Glomerular endothelial cell (primary cell): ENCODE data around the gene KRT77. TPM values are rescaled to one million over a fixed set of nuclear protein-coding genes. Genes with fewer than 3 reads are reported as not detected.

Source experiments
- DNase-seq: peaks from one replicate; pipeline ENCODE4 v3.0.0-alpha.2; 2011; ENCODE audit warnings: low read depth, low spot score; ENCODE audit errors: extremely low read depth
- total RNA-seq: library from RNA; depleted of rRNA; stranded (reverse); fragments of >200 nt; gene quantifications from 2 replicates; pipeline ENCODE4 v1.2.3, GENCODE V29; 2015

KRT77 gene
- total RNA-seq, 1 donor from 2014 or later = not detected

DNA sequence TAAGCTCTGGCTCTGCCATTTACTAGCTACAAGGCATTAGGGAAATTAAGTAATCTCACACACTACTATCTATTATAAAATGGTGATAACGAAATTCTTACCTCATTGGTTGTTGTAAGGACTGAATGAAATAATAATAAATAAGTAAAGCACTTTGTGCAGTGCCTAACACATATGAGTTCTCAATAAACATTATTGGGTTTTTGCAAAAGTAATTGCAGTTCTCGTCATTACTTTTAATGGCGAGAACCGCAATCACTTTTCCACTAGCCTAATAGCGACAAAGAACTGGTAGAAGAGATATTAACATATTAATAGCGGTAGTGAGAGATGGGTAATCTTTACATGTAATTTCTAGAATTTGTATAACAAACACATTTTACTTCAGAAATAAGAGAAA, 9.2 kb downstream of the KRT77 start:
- DNase-seq = no peak

GRCh38 chr12:52693261-52693660, 10.1 kb downstream of the KRT77 start:
- DNase-seq = no peak

DNA sequence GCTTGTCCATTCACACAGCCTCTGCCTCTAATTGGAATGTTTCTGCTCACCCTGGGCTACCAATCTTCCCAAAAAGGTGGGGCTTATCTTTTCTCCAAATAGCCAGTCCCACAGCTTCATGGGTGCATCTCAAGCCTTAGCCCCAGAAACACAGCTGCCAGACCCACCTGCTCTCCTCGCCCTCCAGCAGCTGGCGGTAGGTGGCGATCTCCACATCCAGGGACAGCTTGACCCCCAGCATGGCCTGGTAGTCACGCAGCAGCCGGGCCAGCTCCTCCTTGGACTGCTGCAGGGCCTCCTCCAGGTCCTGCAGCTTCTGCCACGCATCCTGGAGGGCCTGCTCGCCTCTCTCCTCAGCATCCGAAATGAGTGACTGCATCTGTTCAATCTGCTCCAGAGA, 11.1 kb downstream of the KRT77 start:
- DNase-seq = no peak

- no peak for DNase-seq
Measured at GRCh38 chr12:52691841-52692150, 11.5 kb downstream of the KRT77 start.

- DNase-seq = no peak
Measured at GRCh38 chr12:52691076-52691840, 12.1 kb downstream of the KRT77 start.

- no peak for DNase-seq
Measured at GRCh38 chr12:52690351-52691075, 12.8 kb downstream of the KRT77 start.

- DNase-seq = no peak
Measured at GRCh38 chr12:52689936-52690335, 13.4 kb downstream of the KRT77 start.

DNA sequence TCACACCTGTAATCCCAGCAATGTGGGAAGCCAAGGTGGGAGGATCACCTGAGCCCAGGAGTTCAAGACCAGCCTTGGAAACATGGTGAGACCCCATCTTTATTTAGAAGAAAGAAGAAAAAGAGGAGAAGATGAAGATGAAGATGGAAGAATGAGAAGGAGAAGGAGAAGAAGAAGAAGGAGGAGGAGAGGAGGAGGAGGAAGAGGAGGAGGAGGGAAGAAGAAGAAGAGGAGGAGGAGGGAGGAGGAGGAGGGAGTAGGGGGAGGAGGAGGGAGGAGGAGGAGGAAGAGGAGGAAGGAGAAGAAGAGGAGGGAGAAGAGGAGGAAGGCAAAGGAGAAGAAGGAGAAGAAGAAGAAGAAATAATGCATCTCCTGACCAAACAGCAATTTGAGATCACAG, 14.1 kb downstream of the KRT77 start:
- no peak for DNase-seq

DNA sequence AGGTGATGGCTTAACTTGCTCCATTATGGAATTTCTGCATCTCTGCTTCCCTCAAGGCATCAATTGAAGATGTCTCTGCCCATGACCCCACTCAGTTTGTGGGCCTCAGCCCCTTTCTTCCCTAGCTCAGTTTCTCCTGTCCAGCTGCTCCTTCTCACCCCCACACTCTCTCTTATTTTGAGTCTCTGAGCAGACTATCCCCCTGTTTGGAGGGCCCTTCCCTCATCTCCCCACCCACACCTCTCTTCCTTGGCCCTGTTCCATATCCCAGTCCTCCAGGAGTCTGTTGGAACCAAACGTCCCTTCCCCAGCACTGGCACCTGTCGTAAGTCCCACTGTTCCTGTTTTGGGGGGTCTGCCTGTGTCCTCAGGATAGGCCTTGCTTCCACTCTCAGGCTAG, 14.8 kb downstream of the KRT77 start:
- no peak for DNase-seq

DNA sequence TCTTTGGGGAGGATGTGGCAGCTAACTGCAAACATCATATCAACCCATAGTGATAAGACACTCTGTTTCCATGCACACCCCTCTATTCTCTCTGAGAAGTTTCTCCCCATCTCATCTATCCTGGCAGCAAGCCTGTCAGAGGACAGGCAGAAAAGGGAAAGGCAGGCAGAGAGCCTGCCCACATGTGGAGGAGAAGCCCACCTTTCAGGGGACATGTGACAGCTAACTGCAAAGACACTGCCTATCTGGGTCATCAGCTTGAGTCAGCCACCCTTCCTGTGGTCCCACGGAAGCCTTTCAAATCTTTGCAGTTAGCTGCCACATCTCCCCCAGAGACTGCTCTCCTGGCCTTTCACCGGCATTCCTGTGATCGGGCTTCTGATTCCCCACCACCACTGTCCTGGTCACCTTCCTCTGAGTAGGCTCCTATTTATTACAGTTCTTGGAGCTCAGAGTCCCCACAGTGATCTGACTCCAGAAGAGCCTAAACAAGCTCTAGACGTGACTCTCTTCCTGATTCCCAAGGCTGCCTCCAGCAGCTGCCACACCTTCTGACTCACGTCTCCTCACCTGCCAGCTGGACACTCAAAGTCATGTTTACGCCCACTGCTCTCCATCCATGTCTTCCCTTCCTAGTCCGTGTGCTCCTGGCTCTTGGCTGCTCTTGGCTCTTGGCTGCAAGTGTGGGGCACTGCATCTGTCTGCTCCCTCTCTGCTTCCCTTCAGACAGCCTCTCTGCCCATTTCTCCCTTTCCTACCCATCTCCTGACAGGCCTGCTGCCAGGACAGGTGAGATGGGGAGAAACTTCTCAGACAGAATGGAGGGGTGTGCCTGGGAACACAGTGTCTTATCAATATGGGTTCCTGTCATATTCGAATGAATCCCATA, 15.6 kb downstream of the KRT77 start:
- DNase-seq = no peak

GRCh38 chr12:52686756-52687487, 16.4 kb downstream of the KRT77 start:
- no peak for DNase-seq

DNA sequence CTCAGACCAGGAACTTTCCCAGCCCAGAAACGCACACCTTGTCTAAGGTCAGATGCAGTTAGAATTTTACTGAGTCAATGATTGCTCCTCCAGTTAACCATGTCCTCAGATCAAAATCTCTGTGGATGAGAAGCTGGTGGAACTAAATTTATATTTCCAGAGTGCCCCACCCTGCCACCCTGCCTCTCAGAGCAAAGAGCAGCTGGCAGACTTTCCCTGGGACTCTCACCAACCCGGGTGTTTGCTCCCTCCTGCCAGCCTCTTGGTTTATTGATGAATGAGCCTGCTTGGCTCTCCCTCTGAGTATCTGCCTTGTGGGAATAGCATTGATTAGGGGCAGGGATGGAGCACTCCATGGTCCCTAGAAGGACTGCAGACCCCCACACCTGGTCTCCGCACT, 17.3 kb downstream of the KRT77 start:
- DNase-seq = no peak

GRCh38 chr12:52685406-52685890, 17.9 kb downstream of the KRT77 start:
- no peak for DNase-seq

GRCh38 chr12:52684431-52684830, 18.9 kb downstream of the KRT77 start:
- DNase-seq = no peak

DNA sequence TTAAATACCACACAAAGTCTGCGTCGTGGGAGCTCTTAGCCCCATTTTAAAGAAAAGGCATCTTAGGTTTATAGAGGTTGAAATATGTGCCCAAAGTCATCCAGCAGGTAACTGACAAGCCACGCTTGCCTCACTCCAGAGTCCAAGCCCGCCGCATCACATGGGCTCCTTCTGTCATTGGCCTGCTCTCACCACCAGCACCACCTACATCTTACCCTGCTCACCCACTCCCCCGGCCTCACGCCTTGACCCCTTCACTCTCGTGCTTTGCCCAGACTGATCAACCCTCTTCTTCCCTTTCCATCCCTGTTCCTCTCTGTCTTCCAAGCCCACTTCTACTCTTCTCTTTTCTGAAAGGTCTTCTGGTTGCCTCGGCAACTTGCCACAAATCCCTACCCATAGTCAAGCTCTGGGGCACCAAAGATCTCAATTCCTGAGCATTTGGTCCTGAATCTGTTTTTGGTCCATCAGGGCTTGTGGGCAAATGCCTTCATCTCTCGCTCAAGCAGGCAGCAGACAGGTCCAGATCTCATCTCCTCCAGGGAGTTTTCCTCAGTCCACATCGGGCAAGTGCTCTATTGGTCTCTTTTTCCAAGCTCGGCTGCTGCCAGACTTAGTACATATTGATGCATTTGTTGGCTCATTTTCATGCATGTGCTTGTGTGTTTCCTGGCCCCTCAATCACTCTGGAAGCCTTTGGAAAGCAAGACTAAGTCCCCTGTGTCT, 19.6 kb downstream of the KRT77 start:
- DNase-seq = no peak

DNA sequence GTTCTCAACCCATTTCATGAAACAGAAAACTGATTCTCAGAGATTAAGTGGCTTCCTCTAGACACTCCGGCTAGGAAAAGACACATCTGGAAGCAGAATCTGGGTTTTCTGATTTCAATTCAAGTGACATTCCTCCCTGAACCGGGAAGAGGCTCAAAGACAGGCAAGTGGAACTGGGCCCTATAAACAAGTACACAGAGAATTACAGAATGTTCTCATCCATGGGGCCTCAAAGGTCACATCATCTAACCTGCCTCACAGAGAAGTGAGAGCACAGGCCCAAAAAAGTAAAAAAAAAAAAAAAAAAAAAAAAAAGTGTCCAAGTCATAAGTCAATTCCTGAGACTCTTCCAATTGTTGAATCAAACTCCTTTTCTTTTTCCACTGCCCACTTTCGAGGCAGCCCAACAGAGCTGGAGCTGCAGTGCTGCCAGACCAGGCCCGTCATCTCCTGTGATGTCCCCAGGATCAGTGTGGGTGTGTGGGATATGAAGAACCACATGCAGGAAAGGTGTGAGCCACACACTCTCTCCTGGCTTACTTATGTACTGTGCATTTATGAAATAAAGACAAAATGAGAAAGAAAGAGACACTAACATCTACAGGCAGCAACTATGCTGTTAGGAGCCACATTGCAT, 20.3 kb downstream of the KRT77 start:
- DNase-seq = no peak

- no peak for DNase-seq
Measured at GRCh38 chr12:52682381-52682660, 21.0 kb downstream of the KRT77 start.

DNA sequence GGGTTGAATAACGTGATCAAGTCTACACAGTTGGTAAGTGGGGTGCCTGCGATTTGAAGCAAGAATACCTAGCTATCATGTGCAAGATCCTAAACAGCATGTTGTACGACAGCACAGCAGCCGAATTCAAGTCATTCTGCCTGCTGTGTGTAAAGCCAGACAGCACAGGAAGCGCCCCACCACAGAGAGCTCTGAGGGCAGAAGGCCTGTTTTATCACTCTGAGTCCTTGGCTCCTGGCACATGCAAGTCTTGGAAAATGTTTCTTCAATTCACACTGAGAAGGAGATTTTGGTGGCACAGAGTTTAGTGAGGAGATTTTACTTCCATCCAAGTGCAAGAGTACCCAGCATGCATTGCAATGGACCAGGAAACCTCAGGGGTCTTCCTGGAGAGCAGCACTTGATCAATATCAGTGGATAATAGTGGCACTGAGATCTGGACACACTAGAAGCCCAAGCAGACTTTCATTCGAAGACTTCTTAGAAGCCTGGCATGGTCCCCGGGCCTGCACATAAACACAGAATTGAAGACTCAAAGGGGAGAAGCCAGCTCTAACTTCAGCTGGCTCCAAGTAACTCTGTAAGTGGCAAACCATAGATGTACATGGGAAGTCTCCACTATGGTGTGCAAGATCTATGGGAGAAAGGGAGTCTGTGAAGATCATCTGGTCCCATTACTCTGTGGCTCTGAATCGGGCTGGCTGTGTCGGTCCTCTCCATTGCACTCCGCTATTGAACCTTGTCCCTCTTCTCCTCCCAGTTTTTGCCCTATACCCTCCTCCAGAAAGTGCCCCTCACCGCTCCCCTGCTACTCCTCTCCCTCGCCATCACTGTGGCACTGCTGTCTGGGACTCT, 21.6 kb downstream of the KRT77 start:
- DNase-seq = no peak

- no peak for DNase-seq
Measured at GRCh38 chr12:52680363-52680762, 23.0 kb downstream of the KRT77 start, which contains the start of gene KRT1. Gene KRT1, minus strand, starts transcription at chr12:52680407. Its CDS starts 59 bp downstream, at chr12:52680348.
